ENCODE data around the gene ZFAND6.

DNA sequence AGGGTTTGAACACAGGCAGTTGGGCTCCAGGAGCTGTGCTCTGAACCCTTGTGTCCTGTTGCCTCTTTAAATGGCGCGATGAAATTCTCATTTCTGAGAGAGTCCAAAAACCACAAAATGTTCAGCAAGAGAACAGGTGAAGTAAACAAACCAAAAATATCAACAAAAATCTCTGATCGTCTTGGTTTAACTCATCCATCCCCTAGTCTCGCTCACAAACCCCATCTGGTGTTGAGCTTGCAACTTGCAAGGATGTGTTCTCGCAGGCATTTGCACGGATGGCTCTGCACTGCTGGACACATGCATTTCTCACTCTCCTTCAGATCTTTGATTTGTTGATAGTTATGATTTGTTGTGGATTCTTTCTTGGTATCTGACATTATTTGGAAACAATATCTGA is 124.4 kb downstream of the ZFAND6 start:
- TF ChIP-seq, protein P1, sequence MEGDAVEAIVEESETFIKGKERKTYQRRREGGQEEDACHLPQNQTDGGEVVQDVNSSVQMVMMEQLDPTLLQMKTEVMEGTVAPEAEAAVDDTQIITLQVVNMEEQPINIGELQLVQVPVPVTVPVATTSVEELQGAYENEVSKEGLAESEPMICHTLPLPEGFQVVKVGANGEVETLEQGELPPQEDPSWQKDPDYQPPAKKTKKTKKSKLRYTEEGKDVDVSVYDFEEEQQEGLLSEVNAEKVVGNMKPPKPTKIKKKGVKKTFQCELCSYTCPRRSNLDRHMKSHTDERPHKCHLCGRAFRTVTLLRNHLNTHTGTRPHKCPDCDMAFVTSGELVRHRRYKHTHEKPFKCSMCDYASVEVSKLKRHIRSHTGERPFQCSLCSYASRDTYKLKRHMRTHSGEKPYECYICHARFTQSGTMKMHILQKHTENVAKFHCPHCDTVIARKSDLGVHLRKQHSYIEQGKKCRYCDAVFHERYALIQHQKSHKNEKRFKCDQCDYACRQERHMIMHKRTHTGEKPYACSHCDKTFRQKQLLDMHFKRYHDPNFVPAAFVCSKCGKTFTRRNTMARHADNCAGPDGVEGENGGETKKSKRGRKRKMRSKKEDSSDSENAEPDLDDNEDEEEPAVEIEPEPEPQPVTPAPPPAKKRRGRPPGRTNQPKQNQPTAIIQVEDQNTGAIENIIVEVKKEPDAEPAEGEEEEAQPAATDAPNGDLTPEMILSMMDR (IDR thresholded peaks at IDR 0.05; ENCODE audit: low read depth, low read length, poor library complexity, severe bottlenecking): no peak
- no peak for TF ChIP-seq EZH2phosphoT487 (IDR thresholded peaks at IDR 0.05; ENCODE audit: borderline replicate concordance, low read length)
